NCI-H82 treated with DMSO at 0.1 percent for 48 hours (cell line): ENCODE results near the gene INPP5A.
"Not testable (repeated sequence)": the region's sequence is repeated elsewhere in the genome, so short reads cannot be mapped to it uniquely, and the experiment has no call there.

Experiments
- DNase-seq: peaks from one replicate; lab custom pipeline; 2025; ENCODE audit not compliant: unreplicated experiment; lab: John Stamatoyannopoulos, UW

The INPP5A gene

DNA sequence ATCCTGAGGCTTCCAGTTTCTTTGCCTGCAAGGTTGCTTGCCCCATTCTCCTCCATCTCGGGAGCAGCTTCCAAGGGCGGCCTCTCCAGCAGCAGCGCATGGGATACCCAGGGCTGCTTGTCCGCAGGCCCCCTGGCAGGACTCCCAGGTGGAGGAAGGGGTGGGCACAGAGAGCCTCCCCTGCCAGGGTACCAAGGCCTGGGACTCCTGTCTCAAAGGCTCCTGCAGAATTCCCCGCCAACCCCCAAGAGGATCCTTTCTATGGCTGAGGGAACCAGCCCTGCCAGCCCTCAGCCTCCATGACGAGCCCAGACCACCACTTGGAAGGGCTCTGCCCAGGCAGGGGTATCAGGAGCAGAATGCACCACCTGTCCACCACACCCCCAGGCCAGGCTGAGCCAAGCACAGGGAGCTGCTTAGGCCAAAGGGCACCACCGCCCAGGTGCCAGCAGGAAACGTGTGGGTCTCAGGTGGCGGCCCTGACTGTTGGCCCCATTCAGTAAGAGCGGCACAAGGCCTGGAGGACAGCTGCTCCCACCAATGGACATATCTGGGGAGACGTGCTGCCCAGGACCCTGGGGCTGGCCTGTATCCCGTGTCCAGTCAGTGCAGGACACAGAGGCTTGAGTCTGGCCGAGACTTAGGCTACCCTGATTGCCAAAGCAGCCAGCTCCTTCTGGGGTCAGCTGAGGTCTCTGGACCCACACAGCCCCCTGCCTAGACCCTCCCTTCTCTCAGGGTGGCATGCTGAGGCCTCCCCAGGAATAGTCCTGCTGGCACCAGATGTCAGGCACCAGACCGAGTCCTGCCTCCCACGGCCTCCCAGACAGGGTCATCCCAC, 33.8 kb upstream of the INPP5A start:
- no peak for DNase-seq

- no peak for DNase-seq
Measured at GRCh38 chr10:132504501-132505272, 32.9 kb upstream of the INPP5A start.

- DNase-seq, result not testable (repeated sequence)
Measured at GRCh38 chr10:132505546-132505945, 32.0 kb upstream of the INPP5A start.

DNA sequence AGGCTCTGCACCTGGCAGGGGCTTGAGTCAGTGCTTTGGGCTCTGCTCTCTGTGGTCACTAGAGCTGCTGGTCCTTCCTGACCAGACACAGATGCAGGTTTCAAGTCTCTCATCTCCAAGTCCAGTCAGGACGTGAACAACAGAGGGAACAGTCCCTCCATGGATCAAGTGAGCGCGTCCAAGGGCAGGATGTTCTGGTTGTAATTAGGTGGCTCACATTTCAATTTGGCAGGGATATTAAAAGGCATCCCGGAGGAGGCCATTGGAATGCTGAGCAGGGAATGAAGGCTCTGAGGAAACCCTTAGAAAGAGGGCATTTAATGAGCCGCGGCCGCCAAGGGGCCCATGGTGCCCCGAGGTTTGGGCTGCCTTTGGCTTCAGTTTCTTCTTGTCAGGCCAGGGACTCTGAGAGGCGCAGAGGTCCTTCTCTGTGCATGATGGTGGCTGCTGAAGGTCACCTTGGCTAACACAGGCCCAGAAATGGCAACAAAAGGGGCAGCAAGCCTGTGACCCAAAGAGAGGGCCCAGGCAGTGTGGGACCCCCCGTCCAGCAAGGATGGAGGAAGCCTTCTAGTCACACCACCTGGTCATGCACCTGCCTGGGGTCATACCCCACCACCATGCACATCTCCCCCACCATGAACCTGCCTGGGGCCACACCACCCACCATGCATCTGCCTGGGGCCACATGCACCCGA, 30.7 kb upstream of the INPP5A start:
- no peak for DNase-seq

- no peak for DNase-seq
Measured at GRCh38 chr10:132507409-132507955, 30.1 kb upstream of the INPP5A start.

GRCh38 chr10:132507956-132508490, 29.6 kb upstream of the INPP5A start:
- DNase-seq, result no peak

- no peak for DNase-seq
Measured at GRCh38 chr10:132508581-132509443, 28.8 kb upstream of the INPP5A start.

- DNase-seq, result no peak
Measured at GRCh38 chr10:132509506-132510173, 27.9 kb upstream of the INPP5A start.

DNA sequence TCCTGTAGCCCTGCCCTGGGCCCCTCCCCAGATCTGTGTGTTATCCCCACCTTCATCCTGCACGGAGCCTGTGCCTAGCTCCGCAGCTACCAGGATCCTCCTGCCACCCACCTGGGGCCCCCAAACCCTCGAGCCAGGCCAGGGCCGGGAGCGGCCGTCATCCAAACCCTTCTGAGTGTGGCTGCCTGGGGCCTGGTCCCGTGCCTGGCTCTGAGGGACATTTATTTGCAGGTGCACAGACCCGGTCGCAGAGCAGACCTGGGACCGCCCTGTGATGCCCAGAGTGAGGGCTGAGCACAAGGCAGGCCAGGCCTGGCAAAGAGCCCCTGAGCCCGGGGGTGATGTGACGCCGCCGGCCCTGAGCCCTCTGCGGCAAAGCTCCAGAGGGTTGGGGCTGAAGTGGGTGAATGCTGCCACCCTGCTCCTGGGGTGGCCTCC, 27.4 kb upstream of the INPP5A start:
- no peak for DNase-seq

GRCh38 chr10:132511121-132512051, 26.2 kb upstream of the INPP5A start:
- DNase-seq, result no peak

- no peak for DNase-seq
Measured at GRCh38 chr10:132512052-132512442, 25.5 kb upstream of the INPP5A start.

GRCh38 chr10:132512693-132513345, 24.8 kb upstream of the INPP5A start:
- DNase-seq, result no peak

- no peak for DNase-seq
Measured at GRCh38 chr10:132514821-132515520, 22.6 kb upstream of the INPP5A start.

GRCh38 chr10:132515811-132516726, 21.5 kb upstream of the INPP5A start:
- no peak for DNase-seq

- DNase-seq, result no peak
Measured at GRCh38 chr10:132516771-132517725, 20.5 kb upstream of the INPP5A start.
